ENCODE results near the gene SCNN1B.

The SCNN1B gene

GRCh38 chr16:23409522-23409921 is 107.4 kb downstream of the SCNN1B start:
- DNase-seq, result no peak

DNA sequence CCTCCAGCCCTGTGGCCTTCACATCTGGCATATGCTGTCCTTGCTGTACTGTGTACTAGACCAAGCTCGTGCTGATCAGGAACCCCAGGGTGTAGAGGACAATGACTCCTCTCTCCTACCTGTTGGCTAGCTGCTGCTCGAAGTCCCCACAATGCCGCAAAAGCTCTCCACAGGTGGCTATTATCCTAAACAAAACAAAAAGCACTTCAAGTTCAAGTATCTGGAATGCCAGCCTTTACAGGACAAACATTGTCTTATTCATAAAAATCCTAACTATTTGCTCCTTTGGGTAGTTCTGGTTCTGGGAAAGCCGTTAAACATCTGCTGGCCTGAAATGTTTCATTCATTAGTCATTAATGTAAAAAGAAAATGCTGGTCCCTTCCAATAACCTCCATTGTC is 108.1 kb downstream of the SCNN1B start:
- DNase-seq, result no peak

GRCh38 chr16:23414731-23415130 is 112.6 kb downstream of the SCNN1B start:
- DNase-seq, result no peak

DNA sequence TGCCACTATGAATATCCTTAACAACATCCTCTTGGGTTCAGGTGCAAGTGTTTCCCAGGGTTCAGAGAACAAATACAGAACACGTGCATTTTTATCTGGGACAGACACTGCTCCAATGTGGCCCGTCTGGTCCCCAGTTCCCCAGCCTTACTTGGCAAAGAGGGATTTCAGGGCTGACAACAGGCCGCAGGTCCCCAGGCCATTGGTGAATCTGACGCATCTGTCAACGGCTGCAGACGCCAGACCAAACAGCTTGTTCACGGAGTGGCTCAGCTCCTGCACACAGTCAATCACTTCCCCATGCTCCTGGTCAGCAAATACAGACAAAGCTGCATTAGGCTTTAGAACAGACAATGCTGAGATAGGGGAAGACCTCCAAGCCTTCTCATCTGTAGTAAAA is 114.7 kb downstream of the SCNN1B start:
- DNase-seq, result no peak

DNA sequence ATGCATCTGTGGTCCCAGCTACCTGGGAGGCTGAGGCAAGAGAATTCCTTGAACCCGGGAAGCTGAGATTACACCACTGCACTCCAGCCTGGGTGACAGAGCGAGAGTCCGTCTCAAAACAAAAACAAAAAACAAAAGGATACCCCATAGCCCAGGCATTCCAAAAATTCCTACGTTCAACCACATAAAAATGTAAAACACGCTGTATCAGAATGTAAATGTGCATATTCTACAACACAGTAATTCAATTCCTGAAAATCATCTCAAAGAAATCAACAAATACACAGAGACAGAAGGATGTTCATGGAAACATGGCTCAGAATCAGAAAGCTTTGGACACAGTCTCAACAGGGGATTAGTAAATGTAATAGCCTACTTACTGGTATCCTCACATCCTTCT is 117.9 kb downstream of the SCNN1B start:
- DNase-seq, result no peak

DNA sequence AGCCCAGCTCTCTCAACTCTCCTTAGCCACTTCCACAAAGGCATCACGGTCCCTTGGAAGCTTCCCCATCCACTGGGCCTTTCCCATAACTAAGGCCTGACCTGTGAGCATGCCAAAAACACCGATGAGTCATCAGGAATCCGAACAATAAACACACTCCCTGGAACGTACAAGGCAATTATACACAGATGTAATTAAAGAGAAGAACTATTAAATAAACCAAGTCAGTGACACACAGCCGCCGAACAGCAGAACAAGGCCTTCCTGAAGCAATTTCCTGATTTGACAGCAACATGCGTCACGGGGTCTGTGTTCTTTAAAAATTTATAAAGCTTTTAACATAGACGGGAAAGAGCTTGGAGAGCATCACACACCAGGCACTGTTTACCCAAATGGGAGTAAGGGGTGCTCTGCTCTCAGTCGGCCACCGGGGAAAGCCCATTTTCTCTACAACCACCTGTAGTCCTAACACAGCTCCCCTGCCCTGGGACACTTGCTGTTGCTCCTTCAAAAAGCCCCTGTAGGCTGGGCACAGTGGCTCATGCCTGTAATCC is 121.5 kb downstream of the SCNN1B start:
- DNase-seq, result no peak

- DNase-seq, result no peak
Measured at GRCh38 chr16:23424292-23424958, 122.3 kb downstream of the SCNN1B start.

DNA sequence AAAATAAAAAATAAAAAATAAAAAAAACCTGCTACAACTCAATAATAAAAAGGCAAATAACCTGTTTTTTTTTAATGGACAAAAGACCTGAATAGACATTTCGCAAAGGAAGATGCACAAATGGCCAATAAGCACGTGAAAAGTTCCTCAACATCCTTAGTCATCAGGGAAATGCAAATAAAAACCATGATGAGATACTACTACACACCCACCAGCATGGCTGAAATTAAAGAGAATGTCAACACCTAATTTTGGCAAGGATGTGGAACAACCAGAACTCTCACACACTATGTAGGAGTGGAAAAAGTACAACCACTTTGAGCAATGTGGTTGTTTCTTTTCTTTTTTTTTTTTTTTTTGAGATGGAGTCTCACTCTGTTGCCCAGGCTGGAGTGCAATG is 126.2 kb downstream of the SCNN1B start:
- no peak for DNase-seq
